Coronary artery (tissue), 2 donors: ENCODE data around the gene CROCC2.
A peak's percentile ranks its signal among the peaks of the same experiment; 100 is the strongest.

ENCODE experiments used
- DNase-seq: peaks from one replicate; pipeline ENCODE4 v3.0.0-alpha.2; 2017; ENCODE audit warnings: low spot score
- H3K27ac ChIP-seq, 2 donors: fragments of 200-600 bp; sonication (generic); one replicate each; pipeline ENCODE4 v1.5.1; 2016 to 2019
- H3K4me3 ChIP-seq: fragments of 200-600 bp; sonication (generic); 2 replicates; pipeline ENCODE4 v1.5.1; 2016; ENCODE audit warnings: mild to moderate bottlenecking, moderate library complexity
- CTCF ChIP-seq: fragments of 200-600 bp; sonication (generic); IDR thresholded peaks from one replicate; pipeline ENCODE4 v1.5.1; 2019; ENCODE audit warnings: antibody characterized with exemption

The CROCC2 gene

GRCh38 chr2:240997141-240997855 lies 91.2 kb downstream of the CROCC2 start:
- peak; percentile 75 for DNase-seq
- TF ChIP-seq CTCF, result no peak
- Histone ChIP-seq H3K27ac (peak overlapping the region; percentile 76 to 85), H3K4me3 (peak overlapping the region; percentile 94)

- Histone ChIP-seq H3K4me3 (peak within 1 kb of the TSS; percentile 94), H3K27ac (peak within 1 kb of the TSS; percentile 76 to 85)
- no peak for TF ChIP-seq CTCF
- peak; percentile 91 for DNase-seq
These were observed 91.9 kb downstream of the CROCC2 start, which contains the start of gene SNED1 for GRCh38 chr2:240997856-240998705. Gene SNED1 (plus strand): TSS chr2:240998618. CDS start chr2:240998838, 220 bp downstream.

GRCh38 chr2:240998706-240998994 lies 92.5 kb downstream of the CROCC2 start:
- TF ChIP-seq CTCF, result no peak
- Histone ChIP-seq H3K27ac (peak overlapping the region; percentile 74 to 85), H3K4me3 (peak overlapping the region; percentile 94)
- no peak for DNase-seq

GRCh38 chr2:240998995-240999791 lies 93.1 kb downstream of the CROCC2 start:
- Histone ChIP-seq H3K27ac (peak overlapping the region; percentile 74 to 85), H3K4me3 (peak overlapping the region; percentile 94)
- peak; percentile 73 for DNase-seq
- TF ChIP-seq CTCF, result no peak

- Histone ChIP-seq H3K4me3 (peak overlapping the region; percentile 94), H3K27ac (peak overlapping the region in 1 of 2 donors; percentile 74)
- DNase-seq, result peak; percentile 74
- TF ChIP-seq CTCF, result no peak
These were observed 93.9 kb downstream of the CROCC2 start for GRCh38 chr2:240999873-241000541.

GRCh38 chr2:241000831-241001321 lies 94.7 kb downstream of the CROCC2 start:
- peak; percentile 75 for DNase-seq
- Histone ChIP-seq H3K27ac (peak overlapping the region in 1 of 2 donors; percentile 3), H3K4me3 (peak overlapping the region; percentile 94)
- no peak for TF ChIP-seq CTCF
